ENCODE data around the gene MED23. TPM values are rescaled to one million over a fixed set of nuclear protein-coding genes. Genes with fewer than 3 reads are reported as not detected.
"Not testable (repeated sequence)": the region's sequence is repeated elsewhere in the genome, so short reads cannot be mapped to it uniquely, and the experiment has no call there.

The MED23 gene
- total RNA-seq, 1 donor from 2014 or later: 12.3 TPM

- not testable (repeated sequence) for DNase-seq (ENCODE audit: low spot score)
- intact Hi-C loops (cut with DNase I): loop anchor here (5.0 to 10.0 kb wide), 2 partner anchors 337 to 644 kb away; no protein-coding TSS in a partner anchor
Observed at GRCh38 chr6:131531681-131532080, 96.4 kb downstream of the MED23 start.

- intact Hi-C loops (cut with DNase I): loop anchor here (5.0 to 10.0 kb wide), 2 partner anchors 336 to 644 kb away; no protein-coding TSS in a partner anchor
- not testable (repeated sequence) for DNase-seq (ENCODE audit: low spot score)
Observed at GRCh38 chr6:131530936-131531335, 97.1 kb downstream of the MED23 start.

GRCh38 chr6:131524695-131525336 is 103.2 kb downstream of the MED23 start:
- intact Hi-C loops (cut with DNase I): no loop called here
- no peak for DNase-seq (ENCODE audit: low spot score)

- no peak for DNase-seq (ENCODE audit: low spot score)
- intact Hi-C loops (cut with DNase I): no loop called here
Observed at GRCh38 chr6:131523988-131524673, 103.9 kb downstream of the MED23 start.

Other genes with a start within 250 kb of the MED23 start
- gene ARG1, start 55.0 kb downstream of the MED23 start, total RNA-seq: 0.89 TPM
- gene ENPP3, start 9.1 kb upstream of the MED23 start, total RNA-seq: 0.16 TPM
- 0.13 TPM for gene OR2A4, start 73.2 kb upstream of the MED23 start, total RNA-seq
- gene CTAGE9, start 82.8 kb upstream of the MED23 start, total RNA-seq: not detected
- gene ENPP1, start 179.8 kb upstream of the MED23 start, total RNA-seq: 3.3 TPM

Data from cardiac septum (tissue), 1 donor.